ENCODE data around the gene SOD2. TPM values are rescaled to one million over a fixed set of nuclear protein-coding genes. Genes with fewer than 3 reads are reported as not detected.
"Not testable (repeated sequence)": the region's sequence is repeated elsewhere in the genome, so short reads cannot be mapped to it uniquely, and the experiment has no call there.

The SOD2 gene
- total RNA-seq, 2 experiments from 2014 or later: 76.5 to 84.8 TPM

GRCh38 chr6:159691133-159691962 is 1.7 kb downstream of the SOD2 start:
- no peak for DNase-seq
- no peaks in the 10 kb centered on the region for H3K27me3 Mint-ChIP-seq
- POLR2A ChIA-PET: interaction anchor here (0.7 to 9.5 kb wide), 10 partner anchors 9 to 378 kb away, joined by 3 to 186 read pairs (median 8); partner anchors contain the start of genes ACAT2, MRPL18, TCP1 and WTAP

DNA sequence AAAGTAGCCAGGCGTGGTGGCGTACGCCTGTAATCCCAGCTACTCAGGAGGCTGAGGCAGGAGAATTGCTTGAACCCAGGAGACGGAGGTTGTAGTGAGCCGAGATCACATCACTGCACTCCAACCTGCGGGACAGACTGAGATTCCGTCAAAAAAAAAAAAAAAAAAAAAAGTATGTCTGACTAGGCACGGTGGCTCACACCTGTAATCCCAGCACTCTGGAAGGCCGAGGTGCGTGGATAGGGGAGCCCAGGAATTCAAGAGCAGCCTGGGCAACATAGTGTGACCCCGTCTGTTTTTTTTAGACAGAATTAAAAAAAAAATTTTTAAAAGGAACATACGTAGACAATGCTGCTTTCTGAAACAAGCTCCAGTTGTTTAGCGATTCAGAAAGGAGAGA is 2.9 kb downstream of the SOD2 start:
- H3K36me3 Mint-ChIP-seq (ENCODE audit: low read depth): peaks cover 45% of the 10 kb centered on the region
- CTCF ChIA-PET: interaction anchor here (0.7 to 4.9 kb wide), 9 partner anchors 8 to 962 kb away, joined by 3 to 34 read pairs (median 4); partner anchors contain the start of genes MRPL18 and TCP1
- DNase-seq: not testable (repeated sequence)

More at GRCh38 chr6:159691133-159691962, 1.7 kb downstream of the SOD2 start:
- CTCF ChIA-PET: interaction anchor here (0.6 to 4.9 kb wide), 21 partner anchors 8 to 764 kb away, joined by 3 to 34 read pairs (median 5); partner anchors contain the start of genes ACAT2, MRPL18, TCP1 and WTAP
- Mint-ChIP-seq H3K4me3 (peak overlapping the region; percentile 97), H3K36me3 (ENCODE audit: low read depth) (peaks cover 38% of the 10 kb centered on the region), H3K4me1 (peaks cover 58% of the 10 kb centered on the region), H3K27ac (peak overlapping the region; percentile 95), H3K9me3 (no peaks in the 10 kb centered on the region)

GRCh38 chr6:159689001-159689400 is 4.0 kb downstream of the SOD2 start:
- POLR2A ChIA-PET: interaction anchor here (7.7 to 9.5 kb wide), 2 partner anchors 38 to 100 kb away, joined by 58 to 186 read pairs; partner anchors contain the start of genes MRPL18, TCP1 and WTAP
- Mint-ChIP-seq H3K4me1 (peaks cover 45% of the 10 kb centered on the region), H3K4me3 (no peak overlapping the region), H3K27me3 (no peaks in the 10 kb centered on the region), H3K9me3 (no peaks in the 10 kb centered on the region), H3K36me3 (ENCODE audit: low read depth) (peaks cover 46% of the 10 kb centered on the region), H3K27ac (no peak overlapping the region)
- CTCF ChIA-PET: interaction anchor here (0.6 to 4.9 kb wide), 4 partner anchors 36 to 515 kb away, joined by 3 to 34 read pairs (median 3); partner anchors contain the start of genes MRPL18 and TCP1
- DNase-seq: no peak

More for the DNA sequence above, 2.9 kb downstream of the SOD2 start:
- H3K27me3 Mint-ChIP-seq, H3K9me3 Mint-ChIP-seq, H3K27ac Mint-ChIP-seq, H3K4me3 Mint-ChIP-seq: not testable (repeated sequence)
- POLR2A ChIA-PET: interaction anchor here (0.7 to 9.5 kb wide), 3 partner anchors 12 to 99 kb away, joined by 3 to 186 read pairs (median 58); partner anchors contain the start of genes MRPL18, TCP1 and WTAP
- H3K4me1 Mint-ChIP-seq: peaks cover 55% of the 10 kb centered on the region

- Mint-ChIP-seq H3K4me1 (peaks cover 45% of the 10 kb centered on the region), H3K27ac (no peak overlapping the region), H3K27me3 (no peaks in the 10 kb centered on the region), H3K36me3 (ENCODE audit: low read depth) (peaks cover 52% of the 10 kb centered on the region), H3K4me3 (no peak overlapping the region), H3K9me3 (no peaks in the 10 kb centered on the region)
- DNase-seq: no peak
- POLR2A ChIA-PET: interaction anchor here (1.1 to 7.7 kb wide), 2 partner anchors 38 to 101 kb away, joined by 4 to 58 read pairs; partner anchors contain the start of genes MRPL18 and TCP1
- CTCF ChIA-PET: interaction anchor here (0.9 to 4.9 kb wide), 4 partner anchors 9 to 514 kb away, joined by 3 to 34 read pairs (median 3); partner anchors contain the start of genes MRPL18 and TCP1
Measured at GRCh38 chr6:159688266-159688905, 4.7 kb downstream of the SOD2 start.

GRCh38 chr6:159687341-159687740 is 5.7 kb downstream of the SOD2 start:
- Mint-ChIP-seq H3K27me3 (no peaks in the 10 kb centered on the region), H3K9me3 (no peaks in the 10 kb centered on the region), H3K36me3 (ENCODE audit: low read depth) (peaks cover 53% of the 10 kb centered on the region), H3K27ac (peak overlapping the region; percentile 56), H3K4me3 (no peak overlapping the region), H3K4me1 (peaks cover 49% of the 10 kb centered on the region)
- POLR2A ChIA-PET: interaction anchor here (1.9 kb wide), 1 partner anchor 39 kb away, joined by 6 read pairs; the partner anchor contains the start of gene WTAP
- DNase-seq: no peak
- CTCF ChIA-PET: no interaction called here

DNA sequence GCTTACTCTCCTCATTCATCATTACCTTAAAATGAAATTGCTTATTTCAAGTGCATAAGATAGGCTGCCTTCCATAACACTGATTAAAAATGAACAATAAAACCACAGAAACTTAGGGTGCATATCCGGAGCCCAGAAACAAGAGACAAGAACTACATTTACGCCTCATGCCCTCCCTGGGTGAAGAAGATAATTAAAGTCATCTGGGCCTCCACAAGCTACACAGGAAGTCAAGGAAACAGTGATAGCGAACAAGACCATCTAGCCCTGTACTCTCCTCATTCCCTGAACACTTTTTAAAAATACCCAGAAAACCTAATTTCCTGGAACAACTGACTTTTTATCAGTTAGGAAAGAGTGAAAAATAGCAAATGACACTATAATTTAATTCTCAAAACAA is 6.3 kb downstream of the SOD2 start:
- CTCF ChIA-PET: interaction anchor here (1.3 to 1.8 kb wide), 2 partner anchors 8 to 103 kb away, joined by 4 read pairs; partner anchors contain the start of genes MRPL18 and TCP1
- peaks cover 47% of the 10 kb centered on the region for H3K4me1 Mint-ChIP-seq

DNA sequence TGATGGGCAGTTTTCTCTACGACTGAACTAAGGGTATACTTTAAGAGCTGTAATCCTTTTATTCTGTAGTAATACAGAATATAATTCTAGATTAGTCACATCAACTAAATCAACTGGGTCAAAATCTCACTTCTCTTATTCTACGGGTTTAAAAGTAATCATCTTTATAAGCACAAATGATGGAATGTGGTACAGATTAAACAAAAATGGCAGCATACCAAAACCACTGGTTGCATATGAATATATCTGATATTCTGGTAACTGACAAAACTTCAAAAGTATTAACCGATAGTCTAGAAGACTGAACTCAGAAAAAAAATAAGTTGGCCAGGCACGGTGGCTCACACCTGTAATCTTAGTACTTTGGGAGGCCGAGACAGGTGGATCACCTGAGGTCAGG is 7.0 kb downstream of the SOD2 start:
- Mint-ChIP-seq H3K27me3 (no peaks in the 10 kb centered on the region), H3K4me1 (peaks cover 49% of the 10 kb centered on the region), H3K27ac (no peak overlapping the region), H3K9me3 (no peaks in the 10 kb centered on the region), H3K36me3 (ENCODE audit: low read depth) (peaks cover 54% of the 10 kb centered on the region), H3K4me3 (no peak overlapping the region)
- ChIA-PET POLR2A (interaction anchor here (0.5 to 1.9 kb wide), 2 partner anchors 35 to 41 kb away, joined by 3 to 6 read pairs; partner anchors contain the start of gene WTAP), CTCF (interaction anchor here (1.3 to 1.8 kb wide), 2 partner anchors 9 to 104 kb away, joined by 4 read pairs; partner anchors contain the start of genes MRPL18 and TCP1)
- no peak for DNase-seq

More for the DNA sequence above, 6.3 kb downstream of the SOD2 start:
- no peak overlapping the region for H3K4me3 Mint-ChIP-seq
- no peak for DNase-seq
- no peaks in the 10 kb centered on the region for H3K9me3 Mint-ChIP-seq
- H3K36me3 Mint-ChIP-seq (ENCODE audit: low read depth): peaks cover 52% of the 10 kb centered on the region
- H3K27me3 Mint-ChIP-seq: no peaks in the 10 kb centered on the region
- POLR2A ChIA-PET: interaction anchor here (0.5 to 1.9 kb wide), 2 partner anchors 34 to 40 kb away, joined by 3 to 6 read pairs; partner anchors contain the start of gene WTAP
- peak overlapping the region; percentile 56 for H3K27ac Mint-ChIP-seq

DNA sequence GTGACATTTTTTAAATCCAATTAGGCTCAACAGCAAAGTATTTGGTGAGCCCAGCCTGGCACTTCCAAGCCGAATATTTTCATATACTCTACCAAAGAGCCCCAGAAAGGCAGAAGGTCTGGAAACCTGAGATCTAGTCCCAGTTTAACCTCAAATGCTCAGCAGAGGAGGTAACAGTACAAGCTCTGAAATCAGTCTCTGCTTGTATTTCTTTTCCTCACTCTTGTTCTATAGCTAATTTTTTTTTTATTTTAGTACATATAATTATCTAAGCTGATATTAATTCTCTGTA is 9.1 kb downstream of the SOD2 start:
- Mint-ChIP-seq H3K9me3 (no peaks in the 10 kb centered on the region), H3K27me3 (no peaks in the 10 kb centered on the region), H3K4me3 (no peak overlapping the region), H3K36me3 (ENCODE audit: low read depth) (peaks cover 59% of the 10 kb centered on the region), H3K27ac (no peak overlapping the region), H3K4me1 (peaks cover 55% of the 10 kb centered on the region)
- no peak for DNase-seq
- ChIA-PET POLR2A (no interaction called here), CTCF (interaction anchor here (1.2 to 1.7 kb wide), 2 partner anchors 10 to 107 kb away, joined by 3 to 4 read pairs; partner anchors contain the start of gene MRPL18)

GRCh38 chr6:159682810-159683209 is 10.2 kb downstream of the SOD2 start:
- Mint-ChIP-seq H3K27me3 (no peaks in the 10 kb centered on the region), H3K4me3 (no peak overlapping the region), H3K27ac (no peak overlapping the region), H3K9me3 (no peaks in the 10 kb centered on the region), H3K4me1 (peaks cover 48% of the 10 kb centered on the region), H3K36me3 (ENCODE audit: low read depth) (peaks cover 56% of the 10 kb centered on the region)
- no peak for DNase-seq
- POLR2A ChIA-PET: interaction anchor here (0.9 to 2.7 kb wide), 2 partner anchors 9 to 44 kb away, joined by 3 to 14 read pairs; no protein-coding TSS in a partner anchor
- CTCF ChIA-PET: interaction anchor here (0.6 to 2.1 kb wide), 6 partner anchors 8 to 825 kb away, joined by 3 to 13 read pairs (median 4); no protein-coding TSS in a partner anchor

GRCh38 chr6:159682295-159682694 is 10.7 kb downstream of the SOD2 start:
- no peaks in the 10 kb centered on the region for H3K27me3 Mint-ChIP-seq
- ChIA-PET CTCF (interaction anchor here (1.0 to 2.1 kb wide), 7 partner anchors 9 to 508 kb away, joined by 3 to 13 read pairs (median 3); no protein-coding TSS in a partner anchor), POLR2A (interaction anchor here (0.9 to 2.7 kb wide), 2 partner anchors 10 to 44 kb away, joined by 3 to 14 read pairs; no protein-coding TSS in a partner anchor)
- H3K9me3 Mint-ChIP-seq: no peaks in the 10 kb centered on the region
- H3K27ac Mint-ChIP-seq: no peak overlapping the region
- H3K36me3 Mint-ChIP-seq (ENCODE audit: low read depth): peaks cover 53% of the 10 kb centered on the region
- no peak overlapping the region for H3K4me3 Mint-ChIP-seq
- DNase-seq: no peak
- peaks cover 45% of the 10 kb centered on the region for H3K4me1 Mint-ChIP-seq

DNA sequence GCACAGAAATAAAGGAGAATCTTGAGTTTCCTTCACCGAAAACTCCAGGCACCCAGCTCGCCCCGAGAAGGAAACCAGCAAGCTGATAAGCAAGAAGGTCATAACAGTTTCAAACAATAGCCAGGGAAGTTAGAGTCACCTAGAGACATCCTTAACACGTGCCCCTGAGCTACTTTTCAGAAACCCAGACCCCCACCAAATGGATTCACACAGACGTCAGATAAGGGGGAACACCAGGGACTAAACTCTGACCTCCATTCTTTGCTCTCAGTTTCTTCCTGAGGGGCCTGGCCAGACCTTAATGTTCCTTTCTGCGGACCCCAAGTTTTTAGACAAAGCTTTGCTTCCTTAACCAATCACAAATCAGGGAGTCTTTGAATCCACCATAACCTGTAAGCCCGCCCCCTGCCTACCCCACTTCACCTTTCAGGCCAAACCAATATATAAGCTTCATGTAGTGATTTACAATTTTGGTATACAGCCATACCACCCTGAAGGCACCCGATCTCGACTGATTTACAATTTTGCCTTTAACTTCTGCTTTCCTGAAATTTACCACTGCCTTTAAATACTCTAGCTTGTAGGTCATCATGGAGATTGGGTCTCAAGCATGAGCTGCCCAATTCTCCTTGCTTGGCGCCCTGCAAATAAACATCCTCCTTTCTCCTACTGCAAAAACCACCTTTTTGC is 11.7 kb downstream of the SOD2 start:
- no peak for DNase-seq
- Mint-ChIP-seq H3K36me3 (ENCODE audit: low read depth) (peaks cover 51% of the 10 kb centered on the region), H3K4me1 (peaks cover 37% of the 10 kb centered on the region), H3K27ac (peak overlapping the region; percentile 0), H3K4me3 (no peak overlapping the region), H3K9me3 (no peaks in the 10 kb centered on the region), H3K27me3 (no peaks in the 10 kb centered on the region)
- ChIA-PET POLR2A (interaction anchor here (2.7 kb wide), 1 partner anchor 11 kb away, joined by 14 read pairs; no protein-coding TSS in a partner anchor), CTCF (interaction anchor here (1.0 to 2.1 kb wide), 6 partner anchors 10 to 507 kb away, joined by 3 to 13 read pairs (median 4); no protein-coding TSS in a partner anchor)
